Raji (cell line): ENCODE results near the gene RNF224.
A peak's percentile ranks its signal among the peaks of the same experiment; 100 is the strongest.

Source experiments
- POLR2A ChIP-seq: IDR thresholded peaks from 2 replicates; pipeline ENCODE4 v1.6.1; 2011; ENCODE audit warnings: low read depth, low read length, control low read depth; ENCODE audit not compliant: insufficient read depth

RNF224 gene

DNA sequence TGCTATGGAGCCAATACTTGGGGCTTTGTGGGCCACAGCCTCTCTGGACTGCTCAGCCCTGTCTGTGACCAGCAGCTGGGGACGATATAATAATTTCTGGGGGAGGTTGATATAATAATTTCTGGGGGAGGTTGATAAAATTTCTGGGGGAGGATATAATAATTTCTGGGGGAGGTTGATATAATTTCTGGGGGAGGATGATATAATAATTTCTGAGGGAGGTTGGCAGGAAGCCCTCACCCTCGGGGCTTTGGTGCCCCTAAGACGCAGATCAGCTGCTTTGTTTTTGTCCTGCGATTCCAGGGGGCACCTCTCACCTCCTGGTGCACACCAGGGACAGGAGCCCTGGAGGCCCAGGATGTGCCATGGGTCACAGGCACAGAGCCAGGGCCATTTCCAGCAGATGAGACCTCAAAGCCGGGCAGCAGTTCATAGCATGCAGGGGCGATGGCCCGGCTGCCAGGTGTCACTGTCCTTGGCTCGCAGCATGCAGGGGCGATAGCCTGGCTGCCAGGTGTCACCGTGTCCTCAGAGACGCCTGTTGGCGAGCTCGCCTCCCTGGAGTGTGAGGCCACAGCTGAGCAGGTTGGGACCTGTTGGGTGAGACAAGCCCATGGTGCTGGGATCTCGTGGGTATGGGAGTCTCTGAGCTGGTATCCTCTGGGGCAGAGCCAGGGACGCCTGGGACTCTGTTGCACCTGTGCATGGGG lies 46.5 kb downstream of the RNF224 start:
- no peak for TF ChIP-seq POLR2A

DNA sequence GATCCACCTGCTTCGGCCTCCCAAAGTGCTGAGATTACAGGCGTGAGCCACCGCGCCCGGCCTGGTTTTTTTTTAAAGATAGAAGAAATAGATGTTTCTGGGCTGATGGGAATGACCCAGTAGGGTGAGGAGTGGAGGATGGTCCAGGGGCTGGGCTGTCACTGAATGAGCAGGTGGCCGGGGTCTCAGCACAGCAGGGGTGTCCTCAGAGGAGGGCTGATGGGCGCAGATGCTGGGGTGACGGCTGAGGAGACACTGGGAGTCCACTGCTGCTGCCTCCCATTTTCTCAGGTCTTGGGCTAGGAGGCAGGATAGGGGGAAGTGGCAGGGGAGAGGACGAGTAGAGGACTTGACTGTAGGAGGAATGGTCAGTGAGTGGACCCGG lies 47.9 kb downstream of the RNF224 start:
- no peak for TF ChIP-seq POLR2A

DNA sequence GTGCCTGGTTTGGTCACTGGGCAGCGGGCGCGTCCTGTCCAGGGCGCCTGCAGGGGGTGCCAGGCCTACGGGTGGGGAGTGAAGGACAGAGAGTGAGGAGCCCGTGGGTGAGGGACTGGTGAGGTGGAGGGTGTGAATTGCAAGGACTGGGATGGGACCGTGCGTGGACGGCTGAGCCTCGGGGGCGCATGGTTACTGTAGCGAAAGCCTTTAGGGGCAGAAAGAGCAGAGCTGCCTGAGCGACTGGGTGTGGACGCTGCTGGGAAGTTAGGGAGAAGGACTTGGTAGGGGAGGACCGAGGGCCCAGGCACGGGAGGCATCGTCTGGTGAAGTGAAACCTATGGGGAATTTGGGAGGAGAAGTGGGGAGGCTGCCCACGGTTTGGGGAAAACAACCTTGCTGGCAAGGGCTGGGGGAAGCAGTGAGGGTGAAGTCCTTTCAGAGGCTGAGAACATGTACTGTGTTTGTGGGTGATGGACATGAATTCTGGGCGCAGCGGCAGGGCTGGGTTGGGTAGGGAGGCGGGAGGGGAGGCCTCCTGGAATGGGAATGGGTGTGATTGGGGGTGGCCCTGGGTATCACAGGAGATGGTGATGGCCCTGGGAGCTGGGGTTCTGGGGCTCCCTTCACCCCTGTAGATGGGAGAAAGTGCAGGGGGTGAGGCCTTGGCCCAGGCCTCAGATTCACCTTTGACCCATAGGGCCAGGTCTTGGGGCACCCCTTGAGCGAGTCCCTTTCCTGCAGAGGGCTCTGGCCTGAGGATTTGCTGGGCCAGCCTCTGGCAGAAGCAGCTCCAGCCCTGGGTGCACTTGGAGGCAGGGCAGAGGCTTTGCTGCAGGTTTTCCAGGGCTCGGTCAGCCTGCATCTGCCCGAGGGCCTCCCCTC lies 48.5 kb downstream of the RNF224 start:
- no peak for TF ChIP-seq POLR2A

DNA sequence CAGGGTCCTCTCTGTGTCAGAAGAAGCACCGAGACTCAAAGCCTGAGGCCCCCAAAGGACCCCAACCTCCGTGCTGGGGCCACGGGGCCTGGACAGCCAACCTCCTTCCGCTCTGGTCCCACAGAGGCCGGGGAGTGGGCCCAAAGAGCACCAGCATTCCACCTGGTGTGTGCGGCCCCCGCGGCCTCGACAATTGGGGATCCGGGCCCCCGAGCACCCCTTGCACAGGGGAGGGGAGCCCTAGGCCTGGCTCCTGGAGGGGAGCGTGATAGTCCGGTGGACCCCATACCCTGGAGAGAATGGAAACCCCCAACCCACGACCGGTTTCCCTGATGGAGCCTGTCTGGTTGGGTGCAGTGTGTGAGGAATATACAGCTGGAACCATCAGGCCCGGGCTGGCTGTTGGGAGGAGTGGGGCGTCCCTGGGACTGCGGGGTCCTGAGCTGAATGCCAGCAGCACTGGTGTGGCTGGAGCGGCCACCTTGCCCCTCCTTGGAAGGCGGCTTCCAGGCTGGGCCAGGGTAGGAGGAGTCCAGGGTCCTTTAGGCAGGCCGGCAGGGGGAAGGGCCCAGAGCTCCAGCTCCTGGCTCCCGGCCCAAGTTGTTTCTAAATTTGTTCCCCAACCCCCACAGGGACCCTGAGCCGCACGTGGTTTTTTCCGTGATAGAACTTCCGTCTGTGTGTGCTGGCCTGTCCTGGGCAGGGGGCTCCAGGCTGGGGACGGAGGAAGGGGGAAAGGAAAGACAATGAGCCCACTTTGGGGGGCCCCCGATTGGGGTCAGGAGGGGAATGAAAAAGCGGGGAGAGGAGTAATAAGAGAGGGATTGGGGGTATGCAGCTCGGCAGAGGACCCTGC lies 49.4 kb downstream of the RNF224 start:
- no peak for TF ChIP-seq POLR2A

DNA sequence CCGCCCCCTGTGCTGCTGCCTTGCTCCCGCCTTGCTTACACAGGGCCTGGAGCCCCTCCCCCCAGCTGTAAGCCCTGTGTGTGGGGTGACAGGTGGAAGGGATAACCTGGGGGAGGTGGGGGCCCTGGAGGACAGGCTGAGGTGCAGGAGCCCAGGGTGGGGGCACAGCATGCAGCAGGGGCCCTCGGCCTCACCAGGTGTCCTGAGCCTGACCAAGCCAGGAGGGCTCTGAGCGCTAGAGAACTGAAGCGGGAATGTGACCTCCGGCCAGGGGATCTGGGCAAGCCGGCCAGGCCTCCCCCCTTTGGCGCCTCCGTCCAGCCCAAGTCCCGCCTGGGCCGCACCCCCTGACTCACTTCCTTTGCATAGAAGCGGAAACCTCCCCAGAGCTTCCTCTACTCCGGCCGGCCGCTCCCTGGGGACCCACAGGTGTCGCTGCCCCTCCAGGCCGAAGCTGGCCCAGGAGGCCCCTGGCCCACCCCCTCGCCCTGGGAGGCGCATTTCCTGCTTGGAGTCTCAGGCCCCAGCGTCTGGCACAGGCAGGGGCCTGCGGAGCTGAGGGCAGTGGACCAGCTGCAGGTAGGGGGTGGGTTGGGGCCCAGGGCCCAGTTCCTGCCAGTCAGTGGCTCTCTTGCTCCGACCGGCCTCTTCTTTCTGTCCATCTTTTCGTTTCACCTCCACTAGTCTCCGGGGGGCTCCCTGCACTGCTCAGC lies 50.2 kb downstream of the RNF224 start, which contains the start of gene TOR4A:
Gene TOR4A (plus strand): TSS at position 398 of the 713 bp plus-strand sequence. CDS start 964 bp downstream, outside the sequence.
- TF ChIP-seq POLR2A: peak; percentile 37

DNA sequence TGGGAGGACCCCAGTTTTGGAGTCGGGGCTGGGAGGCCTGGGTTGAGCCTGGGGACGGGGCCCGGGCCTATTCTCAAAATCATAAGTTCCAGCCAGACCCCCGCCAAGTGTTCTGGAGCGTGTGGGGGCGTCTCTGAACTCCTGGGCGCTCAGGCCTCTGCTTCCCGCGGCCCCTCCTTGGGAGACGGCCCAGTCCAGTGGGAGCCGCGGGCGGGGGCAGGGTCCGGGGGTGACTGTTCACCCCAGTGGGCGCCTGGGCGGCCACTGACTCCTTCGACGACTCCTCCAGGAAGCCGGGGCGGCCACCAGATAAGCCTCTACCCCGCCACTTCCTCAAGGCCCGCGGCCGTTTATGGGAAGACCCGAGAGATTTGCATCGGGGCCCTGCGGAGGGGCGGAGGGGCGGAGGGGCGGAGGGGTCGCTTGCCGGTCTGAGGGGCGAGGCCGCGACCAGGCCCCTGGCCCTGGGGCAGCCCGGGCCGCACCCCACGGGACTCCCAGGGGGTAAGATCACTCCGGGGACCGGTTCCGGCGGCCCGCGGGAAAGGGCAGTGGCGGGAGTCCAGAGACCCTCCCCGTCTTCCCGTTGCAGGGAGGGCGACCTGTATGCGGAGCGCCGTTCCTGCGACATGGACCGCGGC lies 50.9 kb downstream of the RNF224 start:
- TF ChIP-seq POLR2A: no peak
